ENCODE results near the gene ST8SIA1. TPM values are rescaled to one million over a fixed set of nuclear protein-coding genes. Genes with fewer than 3 reads are reported as not detected.

ST8SIA1 gene
- total RNA-seq, 4 donors from 2014 or later = 5.1 to 13.6 (median 9.8) TPM

DNA sequence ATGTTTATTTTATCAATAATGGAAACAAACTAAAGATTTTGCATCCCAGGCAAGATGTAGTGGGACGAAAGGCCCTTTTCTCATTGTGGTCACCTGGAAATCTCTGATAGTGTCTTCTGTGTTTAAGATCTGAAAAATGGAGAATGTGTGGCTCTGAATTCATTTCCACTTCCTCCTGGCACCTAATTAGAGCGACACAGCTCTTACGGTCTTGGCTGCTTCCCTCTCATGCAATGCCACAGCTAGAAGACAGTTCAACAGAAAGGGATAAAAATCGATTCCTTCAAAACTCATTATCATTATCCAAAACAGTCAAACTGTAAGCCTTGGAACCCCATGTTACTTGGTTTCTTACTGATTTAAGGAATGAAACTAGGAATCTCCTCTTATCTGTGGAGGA lies 9.3 kb downstream of the ST8SIA1 start:
- WGBS = 62% methylated on average over 4 of the region's 4 CpGs
- intact Hi-C loops (cut with DNase I) = no loop called here
- peaks cover 0 to 5% (median 0%) of the 10 kb centered on the region in 4 donors for H3K36me3 ChIP-seq
- no peak for DNase-seq (ENCODE audit: extremely low spot score)
- no peak overlapping the region for H3K4me3 ChIP-seq
- no peak overlapping the region for H3K27ac ChIP-seq (replicated peaks in 1 of 4)
- no peaks in the 10 kb centered on the region for H3K9me3 ChIP-seq
- no peak for TF ChIP-seq POLR2A (IDR thresholded peaks at IDR 0.05; ENCODE audit: low read depth)
- no peak for TF ChIP-seq EP300 (IDR thresholded peaks at IDR 0.05)
- TF ChIP-seq, protein P1, sequence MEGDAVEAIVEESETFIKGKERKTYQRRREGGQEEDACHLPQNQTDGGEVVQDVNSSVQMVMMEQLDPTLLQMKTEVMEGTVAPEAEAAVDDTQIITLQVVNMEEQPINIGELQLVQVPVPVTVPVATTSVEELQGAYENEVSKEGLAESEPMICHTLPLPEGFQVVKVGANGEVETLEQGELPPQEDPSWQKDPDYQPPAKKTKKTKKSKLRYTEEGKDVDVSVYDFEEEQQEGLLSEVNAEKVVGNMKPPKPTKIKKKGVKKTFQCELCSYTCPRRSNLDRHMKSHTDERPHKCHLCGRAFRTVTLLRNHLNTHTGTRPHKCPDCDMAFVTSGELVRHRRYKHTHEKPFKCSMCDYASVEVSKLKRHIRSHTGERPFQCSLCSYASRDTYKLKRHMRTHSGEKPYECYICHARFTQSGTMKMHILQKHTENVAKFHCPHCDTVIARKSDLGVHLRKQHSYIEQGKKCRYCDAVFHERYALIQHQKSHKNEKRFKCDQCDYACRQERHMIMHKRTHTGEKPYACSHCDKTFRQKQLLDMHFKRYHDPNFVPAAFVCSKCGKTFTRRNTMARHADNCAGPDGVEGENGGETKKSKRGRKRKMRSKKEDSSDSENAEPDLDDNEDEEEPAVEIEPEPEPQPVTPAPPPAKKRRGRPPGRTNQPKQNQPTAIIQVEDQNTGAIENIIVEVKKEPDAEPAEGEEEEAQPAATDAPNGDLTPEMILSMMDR (IDR thresholded peaks at IDR 0.05) = no peak
- no peak for TF ChIP-seq POLR2AphosphoS5 (IDR thresholded peaks at IDR 0.05)
- H3K27me3 ChIP-seq = no peaks in the 10 kb centered on the region
- peaks cover 0 to 32% (median 25%) of the 10 kb centered on the region in 4 donors for H3K4me1 ChIP-seq

DNA sequence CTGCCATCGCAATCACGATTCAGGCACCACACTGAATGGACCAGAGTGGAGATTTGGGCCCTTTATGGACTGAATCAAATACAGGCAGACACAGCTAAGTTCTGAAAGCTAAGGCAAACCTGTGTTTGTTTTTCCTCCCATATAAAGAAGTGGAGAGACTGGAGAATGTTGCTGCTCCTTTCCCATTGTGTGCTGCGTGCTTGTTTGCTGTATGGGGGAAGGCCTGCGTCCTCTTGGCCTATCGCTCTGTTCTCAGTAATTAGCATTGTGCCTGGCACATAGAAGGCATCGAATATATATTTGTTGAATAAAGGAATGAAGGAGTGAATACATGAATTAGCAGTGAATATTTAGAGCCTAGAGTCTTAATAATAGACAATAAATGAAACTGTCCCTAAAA lies 12.4 kb downstream of the ST8SIA1 start:
- WGBS = 97% methylated on average over 6 of the region's 6 CpGs
- Histone ChIP-seq H3K4me3 (no peak overlapping the region), H3K4me1 (peaks cover 0 to 12% (median under 1%) of the 10 kb centered on the region in 4 donors), H3K9me3 (no peaks in the 10 kb centered on the region), H3K27me3 (no peaks in the 10 kb centered on the region), H3K27ac (replicated peaks in 1 of 4) (no peak overlapping the region), H3K36me3 (peaks cover 0 to 5% (median 0%) of the 10 kb centered on the region in 4 donors)
- no peak for DNase-seq (ENCODE audit: extremely low spot score)
- no peak for TF ChIP-seq POLR2A (IDR thresholded peaks at IDR 0.05; ENCODE audit: low read depth)
- TF ChIP-seq, protein P1 (IDR thresholded peaks at IDR 0.05) = no peak
- intact Hi-C loops (cut with DNase I) = no loop called here

DNA sequence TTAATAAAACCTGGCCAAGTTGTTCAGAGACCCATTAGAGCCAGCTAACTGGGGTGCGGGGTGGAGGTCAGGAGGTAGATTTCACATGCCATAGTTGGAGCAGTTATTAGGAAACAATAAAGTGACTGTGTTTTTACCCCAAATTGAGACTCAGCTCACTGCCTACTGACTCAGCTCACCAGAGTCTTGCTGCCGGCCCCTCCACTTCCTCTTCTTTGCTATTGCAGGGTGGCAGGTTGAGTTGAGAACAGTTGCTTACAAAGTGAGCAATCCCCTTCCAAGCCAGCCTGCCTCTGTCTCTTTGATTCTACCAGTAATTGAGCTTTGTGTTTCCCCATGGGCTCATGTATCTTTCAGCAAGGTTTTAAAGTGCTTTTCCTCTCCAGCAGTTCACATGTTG lies 12.9 kb downstream of the ST8SIA1 start:
- no peak overlapping the region for H3K4me3 ChIP-seq
- 69% methylated on average over 2 of the region's 2 CpGs for WGBS
- H3K4me1 ChIP-seq = peaks cover 0 to 11% (median 0%) of the 10 kb centered on the region in 4 donors
- TF ChIP-seq EP300 (IDR thresholded peaks at IDR 0.05) = no peak
- H3K36me3 ChIP-seq = peaks cover 0 to 5% (median 0%) of the 10 kb centered on the region in 4 donors
- no peak for DNase-seq (ENCODE audit: extremely low spot score)
- intact Hi-C loops (cut with DNase I) = no loop called here
- H3K27ac ChIP-seq (replicated peaks in 1 of 4) = no peak overlapping the region
- H3K27me3 ChIP-seq = no peaks in the 10 kb centered on the region
- no peaks in the 10 kb centered on the region for H3K9me3 ChIP-seq

DNA sequence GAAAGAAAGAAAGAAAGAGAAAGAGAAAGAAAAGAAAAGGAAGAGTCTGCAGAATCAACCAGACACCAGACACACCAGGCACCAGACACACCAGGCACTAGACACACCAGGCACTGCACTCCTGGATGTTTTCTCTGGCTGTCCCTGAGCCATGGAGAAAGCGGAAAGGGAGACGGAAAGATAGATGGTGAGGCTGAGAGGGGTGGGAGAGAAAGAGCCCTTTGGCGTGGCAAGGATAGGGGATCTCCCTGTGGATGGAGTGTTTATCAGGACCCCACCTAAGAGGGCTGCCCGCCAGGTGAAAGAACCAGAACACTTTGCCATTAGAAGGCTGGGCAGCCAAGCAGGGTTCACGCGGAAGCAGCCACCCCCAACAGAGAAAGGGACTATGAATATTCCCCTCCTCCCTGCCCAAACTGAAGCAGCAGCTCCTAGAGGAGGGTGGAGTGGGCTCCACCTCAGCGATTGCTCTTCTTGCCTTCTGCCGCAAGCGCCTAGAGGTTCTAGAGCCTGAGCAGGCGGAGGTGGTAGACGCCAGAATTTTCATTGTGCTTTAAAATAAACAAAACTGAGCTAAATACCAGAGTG lies 13.4 kb downstream of the ST8SIA1 start:
- no peak overlapping the region for H3K27ac ChIP-seq (replicated peaks in 1 of 4)
- TF ChIP-seq, protein P1 (IDR thresholded peaks at IDR 0.05) = no peak
- WGBS = 88% methylated on average over 9 of the region's 11 CpGs
- DNase-seq (ENCODE audit: extremely low spot score) = no peak
- H3K4me1 ChIP-seq = peaks cover 0 to 11% (median 0%) of the 10 kb centered on the region in 4 donors
- H3K27me3 ChIP-seq = no peaks in the 10 kb centered on the region
- intact Hi-C loops (cut with DNase I) = no loop called here
- H3K4me3 ChIP-seq = no peak overlapping the region
- no peaks in the 10 kb centered on the region for H3K9me3 ChIP-seq
- peaks cover 0 to 5% (median 0%) of the 10 kb centered on the region in 4 donors for H3K36me3 ChIP-seq

DNA sequence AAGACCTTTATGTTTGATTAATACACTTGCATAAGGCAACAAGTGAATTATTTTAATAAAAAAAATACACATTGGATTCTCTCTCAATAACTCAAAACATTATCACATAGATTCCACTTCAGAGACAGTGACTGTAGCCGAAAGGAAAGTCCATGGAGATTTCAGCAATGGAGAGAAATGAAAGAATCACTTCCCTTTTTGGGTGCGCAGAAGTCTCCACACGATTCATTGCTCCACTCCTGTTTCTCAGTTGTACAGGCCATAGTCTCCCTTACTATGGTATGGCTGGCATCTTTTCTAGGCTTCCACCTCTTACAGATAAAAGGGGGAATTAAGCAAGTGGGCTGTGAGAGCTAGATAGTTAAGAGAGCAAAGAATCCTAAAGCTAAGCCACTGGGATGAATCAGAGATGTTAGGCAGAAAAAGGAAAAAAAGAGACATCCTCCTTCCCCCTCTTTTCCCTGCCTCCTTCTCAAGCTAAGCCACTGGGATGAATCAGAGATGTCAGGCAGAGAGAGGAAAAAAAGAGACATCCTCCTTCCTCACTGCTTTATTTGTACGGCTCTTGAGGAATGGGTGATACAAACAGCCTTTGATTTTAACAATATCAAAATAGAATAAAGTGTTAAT lies 16.3 kb downstream of the ST8SIA1 start:
- Histone ChIP-seq H3K36me3 (no peaks in the 10 kb centered on the region), H3K27ac (replicated peaks in 1 of 4) (no peak overlapping the region), H3K4me1 (peaks cover 0 to 14% (median 2%) of the 10 kb centered on the region in 4 donors), H3K4me3 (no peak overlapping the region), H3K9me3 (no peaks in the 10 kb centered on the region), H3K27me3 (no peaks in the 10 kb centered on the region)
- DNase-seq (ENCODE audit: extremely low spot score) = no peak
- intact Hi-C loops (cut with DNase I) = no loop called here
- TF ChIP-seq, protein P1 (IDR thresholded peaks at IDR 0.05) = no peak
- TF ChIP-seq EP300 (IDR thresholded peaks at IDR 0.05) = no peak
- WGBS = 68% methylated on average over 4 of the region's 4 CpGs

Data from esophagus muscularis mucosa (tissue), 4 donors.